Measurements from ENCODE around the gene ZBED4. TPM values are rescaled to one million over a fixed set of nuclear protein-coding genes. Genes with fewer than 3 reads are reported as not detected.
A peak's percentile ranks its signal among the peaks of the same experiment; 100 is the strongest.

Gene ZBED4
- total RNA-seq, 1 donor from 2014 or later, result 11.8 TPM

DNA sequence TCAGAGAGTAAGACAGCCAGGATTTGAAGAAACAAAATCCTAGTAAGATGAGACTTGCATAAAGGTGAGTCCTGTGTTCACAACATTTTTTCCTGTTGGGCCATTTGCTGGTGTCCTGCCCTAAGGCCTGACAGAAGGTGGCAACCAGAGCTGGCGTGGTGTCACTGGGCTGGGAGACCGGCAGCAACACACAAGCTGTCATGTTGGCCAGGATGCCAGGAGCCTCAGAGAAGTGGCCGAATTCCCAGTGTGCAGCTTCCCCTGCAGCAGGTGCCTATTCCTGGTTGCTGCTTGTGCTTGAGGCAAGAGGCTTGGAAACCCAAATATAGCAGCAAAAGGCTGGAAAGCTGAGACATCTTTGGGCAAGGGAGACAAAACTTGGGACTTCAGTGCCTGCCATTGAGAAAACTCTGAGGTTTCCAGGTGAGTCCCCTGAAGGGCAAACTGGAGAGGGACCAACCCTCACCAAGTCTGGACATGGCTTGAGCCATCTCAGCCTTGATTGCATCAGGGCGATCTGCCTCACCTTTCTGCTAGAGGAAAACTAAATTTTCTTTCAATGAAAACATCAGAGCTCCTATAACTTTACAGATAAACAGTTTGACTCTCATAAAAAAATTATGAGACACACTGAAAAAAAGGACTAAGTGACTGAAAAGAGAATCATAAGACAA is 38.7 kb downstream of the ZBED4 start:
- TF ChIP-seq, protein P1, sequence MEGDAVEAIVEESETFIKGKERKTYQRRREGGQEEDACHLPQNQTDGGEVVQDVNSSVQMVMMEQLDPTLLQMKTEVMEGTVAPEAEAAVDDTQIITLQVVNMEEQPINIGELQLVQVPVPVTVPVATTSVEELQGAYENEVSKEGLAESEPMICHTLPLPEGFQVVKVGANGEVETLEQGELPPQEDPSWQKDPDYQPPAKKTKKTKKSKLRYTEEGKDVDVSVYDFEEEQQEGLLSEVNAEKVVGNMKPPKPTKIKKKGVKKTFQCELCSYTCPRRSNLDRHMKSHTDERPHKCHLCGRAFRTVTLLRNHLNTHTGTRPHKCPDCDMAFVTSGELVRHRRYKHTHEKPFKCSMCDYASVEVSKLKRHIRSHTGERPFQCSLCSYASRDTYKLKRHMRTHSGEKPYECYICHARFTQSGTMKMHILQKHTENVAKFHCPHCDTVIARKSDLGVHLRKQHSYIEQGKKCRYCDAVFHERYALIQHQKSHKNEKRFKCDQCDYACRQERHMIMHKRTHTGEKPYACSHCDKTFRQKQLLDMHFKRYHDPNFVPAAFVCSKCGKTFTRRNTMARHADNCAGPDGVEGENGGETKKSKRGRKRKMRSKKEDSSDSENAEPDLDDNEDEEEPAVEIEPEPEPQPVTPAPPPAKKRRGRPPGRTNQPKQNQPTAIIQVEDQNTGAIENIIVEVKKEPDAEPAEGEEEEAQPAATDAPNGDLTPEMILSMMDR (IDR thresholded peaks at IDR 0.05), result no peak
- Histone ChIP-seq H3K4me3 (no peak overlapping the region), H3K36me3 (peaks cover 2% of the 10 kb centered on the region), H3K4me1 (no peaks in the 10 kb centered on the region), H3K27me3 (no peaks in the 10 kb centered on the region), H3K27ac (no peak overlapping the region), H3K9me3 (no peaks in the 10 kb centered on the region)
- ATAC-seq (no peak), DNase-seq (peak; percentile 52)
- intact Hi-C loops (cut with DNase I), result no loop called here

- no peak overlapping the region for H3K27ac ChIP-seq
- H3K27me3 ChIP-seq, result no peaks in the 10 kb centered on the region
- no peak for ATAC-seq
- no peak for DNase-seq
- H3K4me1 ChIP-seq, result no peaks in the 10 kb centered on the region
- TF ChIP-seq, protein P1 (IDR thresholded peaks at IDR 0.05), result no peak
- H3K36me3 ChIP-seq, result peaks cover under 1% of the 10 kb centered on the region
- H3K4me3 ChIP-seq, result no peak overlapping the region
- no peaks in the 10 kb centered on the region for H3K9me3 ChIP-seq
- intact Hi-C loops (cut with DNase I), result no loop called here
These were observed 39.4 kb downstream of the ZBED4 start for GRCh38 chr22:49893025-49893424.

DNA sequence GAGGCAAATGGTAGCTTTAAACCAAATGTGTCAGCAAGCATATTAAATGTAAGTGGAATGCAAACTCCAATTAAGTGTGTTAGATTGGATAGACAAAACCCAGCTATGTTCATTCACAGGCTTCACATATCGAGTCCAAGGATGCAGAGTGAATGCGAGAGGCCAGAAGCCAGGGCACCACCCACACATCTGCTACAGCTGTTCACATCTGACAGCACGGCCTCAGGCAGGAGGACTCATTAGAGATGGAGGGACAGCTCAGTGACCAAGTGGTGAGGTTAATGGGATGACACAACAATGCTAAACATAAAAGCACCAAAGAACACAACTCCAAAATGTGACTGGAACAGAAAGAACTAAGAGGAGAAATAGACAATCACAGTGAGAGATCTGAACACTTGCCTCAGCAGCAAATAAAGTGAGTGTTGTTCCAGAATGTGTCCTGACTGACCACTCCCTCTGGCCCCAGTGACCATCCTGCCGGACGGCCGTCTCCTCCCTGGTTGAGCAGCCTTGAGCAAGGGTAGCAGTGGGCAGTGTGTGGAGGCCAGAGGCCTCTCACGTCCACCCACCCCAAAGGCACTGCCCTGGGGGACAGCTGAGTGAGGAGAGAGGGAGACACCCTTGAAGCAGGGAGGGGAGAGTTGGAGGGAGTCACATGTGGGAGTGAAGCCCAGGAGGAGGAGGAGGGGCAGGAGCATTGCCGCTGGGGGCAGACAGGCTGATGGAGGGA is 40.8 kb downstream of the ZBED4 start:
- ATAC-seq (peak; percentile 25), DNase-seq (peak; percentile 39)
- TF ChIP-seq, protein P1 (IDR thresholded peaks at IDR 0.05), result no peak
- no peaks in the 10 kb centered on the region for H3K27me3 ChIP-seq
- no peak overlapping the region for H3K27ac ChIP-seq
- H3K4me3 ChIP-seq, result no peak overlapping the region
- H3K9me3 ChIP-seq, result no peaks in the 10 kb centered on the region
- H3K36me3 ChIP-seq, result peaks cover 11% of the 10 kb centered on the region
- intact Hi-C loops (cut with DNase I), result no loop called here
- no peaks in the 10 kb centered on the region for H3K4me1 ChIP-seq

DNA sequence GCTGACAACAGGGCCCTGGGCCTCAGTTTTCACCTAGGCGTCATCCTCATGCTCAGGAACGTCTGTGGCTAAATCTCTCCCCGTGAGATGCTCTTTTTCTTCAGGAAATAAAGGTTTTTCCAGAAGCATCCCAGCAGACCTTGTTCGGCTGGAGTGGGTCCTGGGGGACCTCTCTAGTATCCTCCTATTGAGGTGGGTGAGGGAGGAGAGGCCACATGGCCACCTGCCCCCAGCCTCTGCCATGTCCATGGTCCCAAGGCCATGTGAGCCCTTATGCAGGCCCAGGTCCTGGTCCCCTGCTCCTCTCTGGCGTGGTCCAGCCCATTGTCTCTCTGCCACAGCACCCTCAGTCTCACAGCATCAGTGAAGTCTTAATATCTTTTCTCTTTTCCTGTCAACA is 42.6 kb downstream of the ZBED4 start:
- DNase-seq (peak; percentile 43), ATAC-seq (peak; percentile 33)
- Histone ChIP-seq H3K9me3 (no peaks in the 10 kb centered on the region), H3K27ac (no peak overlapping the region), H3K36me3 (peaks cover 11% of the 10 kb centered on the region), H3K4me3 (no peak overlapping the region), H3K27me3 (no peaks in the 10 kb centered on the region), H3K4me1 (no peaks in the 10 kb centered on the region)
- TF ChIP-seq, protein P1 (IDR thresholded peaks at IDR 0.05), result no peak
- intact Hi-C loops (cut with DNase I), result no loop called here

DNA sequence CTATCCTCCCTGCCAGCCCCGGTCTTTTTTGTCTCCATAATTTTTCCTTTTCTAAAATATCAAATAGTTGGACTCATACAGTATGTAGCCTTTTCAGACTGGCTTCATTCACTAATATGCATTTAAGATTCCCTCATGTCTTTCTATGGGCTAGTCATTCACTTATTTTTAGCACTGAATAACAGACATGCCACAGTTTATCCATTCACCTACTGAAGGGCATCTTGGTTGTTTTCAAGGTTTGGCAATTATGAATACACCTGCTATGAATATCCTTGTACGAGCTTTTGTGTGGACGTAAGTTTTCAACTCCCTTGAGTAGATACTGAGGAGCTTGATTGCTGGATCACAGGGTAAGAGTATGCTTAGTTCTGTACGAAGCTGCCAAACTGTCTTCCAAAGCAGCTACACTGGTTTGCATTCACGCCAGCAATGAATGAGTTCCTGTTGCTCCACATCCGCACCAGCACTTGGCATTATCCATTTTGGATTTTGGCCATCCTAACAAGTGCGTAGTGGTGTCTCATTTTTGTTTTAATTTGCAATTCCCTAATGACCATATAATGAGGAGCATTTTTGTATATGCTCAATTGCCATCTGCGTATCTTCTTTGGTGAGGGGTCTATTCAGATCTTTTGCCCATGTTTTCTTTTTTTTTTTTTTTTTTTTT is 43.5 kb downstream of the ZBED4 start:
- DNase-seq (no peak), ATAC-seq (no peak)
- Histone ChIP-seq H3K4me1 (no peaks in the 10 kb centered on the region), H3K27ac (no peak overlapping the region), H3K27me3 (no peaks in the 10 kb centered on the region), H3K4me3 (no peak overlapping the region), H3K9me3 (no peaks in the 10 kb centered on the region), H3K36me3 (peaks cover 14% of the 10 kb centered on the region)
- intact Hi-C loops (cut with DNase I), result no loop called here
- TF ChIP-seq, protein P1 (IDR thresholded peaks at IDR 0.05), result no peak
